Measurements from ENCODE around the gene BRSK2.
"Not testable (repeated sequence)": the region's sequence is repeated elsewhere in the genome, so short reads cannot be mapped to it uniquely, and the experiment has no call there.

Gene BRSK2

GRCh38 chr11:1389932-1390568 is at the start of gene BRSK2:
Gene BRSK2, plus strand, starts transcription at chr11:1389934. Its CDS starts 351 bp downstream, at chr11:1390285.
- no peak for DNase-seq (ENCODE audit: low spot score)

- DNase-seq (ENCODE audit: low spot score): no peak
Measured at GRCh38 chr11:1340111-1340510, 49.6 kb upstream of the BRSK2 start.

GRCh38 chr11:1341226-1341625 is 48.5 kb upstream of the BRSK2 start:
- not testable (repeated sequence) for DNase-seq (ENCODE audit: low spot score)

- no peak for DNase-seq (ENCODE audit: low spot score)
Measured at GRCh38 chr11:1341928-1342524, 47.7 kb upstream of the BRSK2 start.

- no peak for DNase-seq (ENCODE audit: low spot score)
Measured at GRCh38 chr11:1342946-1343345, 46.8 kb upstream of the BRSK2 start.

- no peak for DNase-seq (ENCODE audit: low spot score)
Measured at GRCh38 chr11:1343391-1344055, 46.2 kb upstream of the BRSK2 start.

GRCh38 chr11:1344056-1344635 is 45.6 kb upstream of the BRSK2 start:
- no peak for DNase-seq (ENCODE audit: low spot score)

GRCh38 chr11:1345737-1346513 is 43.8 kb upstream of the BRSK2 start:
- no peak for DNase-seq (ENCODE audit: low spot score)

GRCh38 chr11:1346669-1347390 is 42.9 kb upstream of the BRSK2 start:
- no peak for DNase-seq (ENCODE audit: low spot score)

GRCh38 chr11:1347411-1347999 is 42.2 kb upstream of the BRSK2 start:
- DNase-seq (ENCODE audit: low spot score): not testable (repeated sequence)

- no peak for DNase-seq (ENCODE audit: low spot score)
Measured at GRCh38 chr11:1348146-1348795, 41.5 kb upstream of the BRSK2 start.

GRCh38 chr11:1348796-1349326 is 40.9 kb upstream of the BRSK2 start:
- DNase-seq (ENCODE audit: low spot score): no peak

GRCh38 chr11:1349327-1350041 is 40.2 kb upstream of the BRSK2 start:
- no peak for DNase-seq (ENCODE audit: low spot score)

- no peak for DNase-seq (ENCODE audit: low spot score)
Measured at GRCh38 chr11:1350086-1350725, 39.5 kb upstream of the BRSK2 start.

- no peak for DNase-seq (ENCODE audit: low spot score)
Measured at GRCh38 chr11:1351278-1351937, 38.3 kb upstream of the BRSK2 start.

GRCh38 chr11:1352696-1353382 is 36.9 kb upstream of the BRSK2 start:
- DNase-seq (ENCODE audit: low spot score): no peak

GRCh38 chr11:1353383-1354124 is 36.2 kb upstream of the BRSK2 start:
- DNase-seq (ENCODE audit: low spot score): no peak
